IMR-90 (cell line): ENCODE data around the gene PASD1. TPM values are rescaled to one million over a fixed set of nuclear protein-coding genes. Genes with fewer than 3 reads are reported as not detected.

ENCODE experiments used
- ATAC-seq: fragments of 200-7000 bp; cut with Tn5 transposase; 2 replicates; pipeline ENCODE4 v1.9.1; 2020; ENCODE audit warnings: low read depth, mild to moderate bottlenecking, moderate library complexity
- BruUV-seq: library from RNA; stranded (reverse); fragments of 400-500 nt; replicated peaks from 2 replicates; lab custom pipeline; 2021; lab: Mats Ljungman, UMichigan
- CTCF ChIA-PET: fragments of 300-600 bp; formaldehyde crosslinking; extraction: SDS; loops from one replicate; lab custom pipeline; 2021; ENCODE audit warnings: antibody characterized with exemption; lab: Yijun Ruan, JAX
- POLR2A ChIA-PET: fragments of 300-600 bp; sonication (Branson Sonifier 250); formaldehyde crosslinking; loops from one replicate; lab custom pipeline; 2022; ENCODE audit warnings: antibody characterized with exemption; ENCODE audit not compliant: unreplicated experiment; lab: Charles Lee
- DNase-seq: peaks from one replicate; pipeline ENCODE4 v3.0.0; 2013
- H2AFZ ChIP-seq: replicated peaks from 2 replicates; pipeline ENCODE3; 2013; ENCODE audit warnings: low read length, mild to moderate bottlenecking; ENCODE audit not compliant: poor library complexity
- H2AK5ac ChIP-seq: 2 replicates; pipeline ENCODE4 v1.6.1; 2013; ENCODE audit warnings: low read depth, low read length, inconsistent platforms
- H2AK9ac ChIP-seq: replicated peaks from 2 replicates; pipeline ENCODE3; 2013; ENCODE audit warnings: mild to moderate bottlenecking, low read depth, low read length, moderate library complexity; ENCODE audit not compliant: poor library complexity
- H2BK120ac ChIP-seq: 2 replicates; pipeline ENCODE4 v1.6.1; 2013; ENCODE audit warnings: low read depth, low read length, inconsistent platforms
- H2BK15ac ChIP-seq: 3 replicates; pipeline ENCODE4 v1.6.1; 2013; ENCODE audit warnings: low read depth, low read length, inconsistent platforms
- H2BK20ac ChIP-seq: 2 replicates; pipeline ENCODE4 v1.6.1; 2013; ENCODE audit warnings: low read depth, mild to moderate bottlenecking, inconsistent platforms, low read length, moderate library complexity
- H2BK5ac ChIP-seq: 2 replicates; pipeline ENCODE4 v1.6.1; 2013; ENCODE audit warnings: mild to moderate bottlenecking, low read depth, low read length, inconsistent platforms; ENCODE audit not compliant: poor library complexity, severe bottlenecking
- H3K14ac ChIP-seq: replicated peaks from 2 replicates; pipeline ENCODE4 v1.6.1; 2013; ENCODE audit warnings: low read depth, low read length, inconsistent platforms
- H3K18ac ChIP-seq: 2 replicates; pipeline ENCODE4 v1.6.1; 2013; ENCODE audit warnings: low read depth, low read length, control low read depth
- H3K23ac ChIP-seq: 2 replicates; pipeline ENCODE4 v1.6.1; 2013; ENCODE audit warnings: low read depth, low read length, inconsistent platforms
- H3K27ac ChIP-seq: 2 replicates; pipeline ENCODE4 v1.5.1; 2013; ENCODE audit warnings: mild to moderate bottlenecking, control low read depth, low read length; ENCODE audit not compliant: insufficient read depth
- H3K27me3 ChIP-seq: 2 replicates; pipeline ENCODE4 v1.6.1; 2013; ENCODE audit warnings: low read length; ENCODE audit not compliant: control insufficient read depth, insufficient read depth
- H3K36me3 ChIP-seq: 2 replicates; pipeline ENCODE4 v1.6.1; 2013; ENCODE audit warnings: low read length, mixed read lengths; ENCODE audit not compliant: control insufficient read depth, insufficient read depth
- H3K4ac ChIP-seq: 2 replicates; pipeline ENCODE4 v1.6.1; 2013; ENCODE audit warnings: low read depth, low read length, inconsistent platforms
- H3K4me1 ChIP-seq: 2 replicates; pipeline ENCODE4 v1.6.1; 2013; ENCODE audit warnings: low read length, mixed read lengths; ENCODE audit not compliant: control insufficient read depth, insufficient read depth
- H3K4me2 ChIP-seq: 2 replicates; pipeline ENCODE4 v1.6.1; 2013; ENCODE audit warnings: low read depth, mild to moderate bottlenecking, control low read depth, low read length, moderate library complexity
- H3K4me3 ChIP-seq: 2 replicates; pipeline ENCODE4 v1.5.1; 2013; ENCODE audit warnings: low read depth, mild to moderate bottlenecking, control low read depth, low read length, moderate library complexity; ENCODE audit not compliant: insufficient read depth
- H3K56ac ChIP-seq: 2 replicates; pipeline ENCODE4 v1.6.1; 2013; ENCODE audit warnings: low read length, inconsistent platforms; ENCODE audit not compliant: insufficient read depth; ENCODE audit errors: extremely low read depth
- H3K79me1 ChIP-seq, 2 experiments: 2 replicates each; pipeline ENCODE4 v1.6.1; 2013; ENCODE audit warnings: low read length in 2 of 2, inconsistent platforms in 1 of 2, low read depth in 1 of 2
- H3K9ac ChIP-seq: 2 replicates; pipeline ENCODE4 v1.6.1; 2013; ENCODE audit warnings: low read depth, low read length, control low read depth
- H3K9me1 ChIP-seq: 2 replicates; pipeline ENCODE4 v1.6.1; 2013; ENCODE audit warnings: low read length, inconsistent platforms; ENCODE audit not compliant: insufficient read depth
- H3K9me3 ChIP-seq: 2 replicates; pipeline ENCODE4 v1.6.1; 2013; ENCODE audit warnings: low read length; ENCODE audit not compliant: control insufficient read depth, insufficient read depth
- H4K20me1 ChIP-seq: 2 replicates; pipeline ENCODE4 v1.6.1; 2013; ENCODE audit warnings: low read length, inconsistent platforms; ENCODE audit not compliant: insufficient read depth
- H4K5ac ChIP-seq: 2 replicates; pipeline ENCODE4 v1.6.1; 2013; ENCODE audit warnings: mild to moderate bottlenecking, low read depth, low read length, control low read depth
- H4K8ac ChIP-seq, 2 experiments: 2 replicates each; pipeline ENCODE4 v1.6.1; 2013; ENCODE audit warnings: low read depth in 2 of 2, low read length in 2 of 2, control low read depth in 1 of 2, inconsistent platforms in 1 of 2
- H4K91ac ChIP-seq: 2 replicates; pipeline ENCODE4 v1.6.1; 2013; ENCODE audit warnings: low read depth, low read length, inconsistent platforms; ENCODE audit not compliant: insufficient read depth
- ELK1 ChIP-seq: fragments of 150-350 bp; IDR thresholded peaks from 2 replicates; pipeline ENCODE4 v1.6.1; 2016; ENCODE audit warnings: low read depth, mild to moderate bottlenecking, low read length, moderate library complexity, borderline replicate concordance
- FOS ChIP-seq: fragments of 150-350 bp; IDR thresholded peaks from 2 replicates; pipeline ENCODE4 v1.6.1; 2016; ENCODE audit warnings: low read depth, low read length
- MAFK ChIP-seq: IDR thresholded peaks from 2 replicates; pipeline ENCODE4 v1.6.1; 2012; ENCODE audit warnings: low read depth, low read length, improper control_type of control experiment
- MXI1 ChIP-seq: IDR thresholded peaks from 2 replicates; pipeline ENCODE4 v1.6.1; 2012; ENCODE audit warnings: low read depth, mild to moderate bottlenecking, low read length, moderate library complexity, borderline replicate concordance
- POLR2A ChIP-seq: IDR thresholded peaks from 2 replicates; pipeline ENCODE4 v1.6.1; 2012; ENCODE audit warnings: mild to moderate bottlenecking, low read depth, low read length
- RAD21 ChIP-seq: IDR thresholded peaks from 2 replicates; pipeline ENCODE4 v1.6.1; 2012; ENCODE audit warnings: low read length, improper control_type of control experiment
- WGBS, 2 experiments: methylation state at CpG; one replicate each; pipeline versions ENCODE4 v1.1.5 to v1.1.7; 2013; ENCODE audit warnings: missing lambda C conversion rate in 2 of 2; ENCODE audit not compliant: insufficient read length in 1 of 2; ENCODE audit errors: extremely low coverage in 2 of 2; 5-methylcytosine and 5-hydroxymethylcytosine counted together
- dilution Hi-C: fragments of 300-500 bp; cut with HindIII; formaldehyde crosslinking; loops from one replicate; pipeline ENCODE4 v1.14.3; 2018; ENCODE audit warnings: low sequenced_read_pairs; ENCODE audit not compliant: unreplicated experiment
- in situ Hi-C: fragments of 300-500 bp; cut with MboI; formaldehyde crosslinking; loops from 3 replicates; pipeline ENCODE4 v1.14.3; 2019; ENCODE audit warnings: low sequenced_read_pairs, inconsistent platforms, mixed read lengths
- intact Hi-C: fragments of 100-400 bp; cut with micrococcal nuclease; formaldehyde crosslinking; loops from 2 replicates; pipeline ENCODE4 v1.10.0; 2022
- polyA plus RNA-seq, 3 experiments: library from polyadenylated mRNA; depleted of rRNA; stranded (reverse); fragments of >200 nt; gene quantifications; 2 replicates each; pipeline ENCODE4 v1.2.3, GENCODE V29; 2012; ENCODE audit warnings: low replicate concordance in 1 of 3
- total RNA-seq: library from RNA; depleted of rRNA; stranded (reverse); fragments of >200 nt; gene quantifications from 2 replicates; pipeline ENCODE4 v1.2.3, GENCODE V29; 2012

The PASD1 gene
- total and polyA plus RNA-seq, 2 of the 4 experiments (the other 2 are of a cell fraction): not detected

- 0 out of 2 replicates have a peak, but pooled peaks cover 3% of the 10 kb centered on the region for H3K9me3 ChIP-seq
- no peak overlapping the region for H3K4me3 ChIP-seq
- H3K56ac ChIP-seq: no peak overlapping the region
- no CpG with 5 or more reads among the region's 1 CpG for WGBS, 2 experiments
- H2BK20ac ChIP-seq: no peak overlapping the region
- no peak for TF ChIP-seq FOS
- TF ChIP-seq POLR2A: no peak
- no peak for TF ChIP-seq MAFK
- TF ChIP-seq RAD21: no peak
- no peak for TF ChIP-seq MXI1
- TF ChIP-seq ELK1: no peak
- no peak overlapping the region for H3K4ac ChIP-seq
- ChIA-PET CTCF (no interaction called here), POLR2A (no interaction called here)
- H4K5ac ChIP-seq: no peak overlapping the region
- no peak for ATAC-seq
- H2AK9ac ChIP-seq: no peak overlapping the region
- no TSS peak for BruUV-seq
- no peak overlapping the region for H3K27ac ChIP-seq
- no peak overlapping the region for H3K23ac ChIP-seq
- dilution Hi-C loops (no loop called here), intact Hi-C loops (no loop called here), in situ Hi-C loops (no loop called here)
- H2BK120ac ChIP-seq: no peak overlapping the region
- H3K4me2 ChIP-seq: no peak overlapping the region
- no peak overlapping the region for H4K91ac ChIP-seq
- H2BK15ac ChIP-seq: no peak overlapping the region
- no peak overlapping the region for H3K9ac ChIP-seq
- no peak overlapping the region for H4K8ac ChIP-seq
- no peaks in the 10 kb centered on the region for H3K36me3 ChIP-seq
- H3K9me1 ChIP-seq: no peaks in the 10 kb centered on the region
- no peaks in the 10 kb centered on the region for H3K79me1 ChIP-seq
- no peak overlapping the region for H3K14ac ChIP-seq
- H3K4me1 ChIP-seq: no peaks in the 10 kb centered on the region
- no peaks in the 10 kb centered on the region for H4K20me1 ChIP-seq
- H2AK5ac ChIP-seq: no peak overlapping the region
- no peak overlapping the region for H2AFZ ChIP-seq
- no peak overlapping the region for H3K18ac ChIP-seq
- no peak overlapping the region for H2BK5ac ChIP-seq
- no peak for DNase-seq
- H3K27me3 ChIP-seq: no peaks in the 10 kb centered on the region
These were observed 41.5 kb downstream of the PASD1 start for GRCh38 chrX:151604931-151605330.
